AG09309 (cell line): ENCODE measurements around the gene NR2F1.
A peak's percentile ranks its signal among the peaks of the same experiment; 100 is the strongest.

Experiments used
- DNase-seq: peaks from one replicate; pipeline ENCODE4 v3.0.0-alpha.2; 2010; ENCODE audit warnings: low read depth
- H3K4me3 ChIP-seq: 2 replicates; pipeline ENCODE4 v1.5.1; 2011; ENCODE audit warnings: mild to moderate bottlenecking, low read depth, low read length, moderate library complexity; ENCODE audit not compliant: control insufficient read depth
- TF ChIP-seq, protein P1 (sequence below): IDR thresholded peaks from 2 replicates; pipeline ENCODE4 v1.5.1; 2011; ENCODE audit warnings: mild to moderate bottlenecking, low read depth, low read length, inconsistent platforms; ENCODE audit not compliant: insufficient read depth, control insufficient read depth; ENCODE audit errors: missing control alignments

Gene NR2F1

DNA sequence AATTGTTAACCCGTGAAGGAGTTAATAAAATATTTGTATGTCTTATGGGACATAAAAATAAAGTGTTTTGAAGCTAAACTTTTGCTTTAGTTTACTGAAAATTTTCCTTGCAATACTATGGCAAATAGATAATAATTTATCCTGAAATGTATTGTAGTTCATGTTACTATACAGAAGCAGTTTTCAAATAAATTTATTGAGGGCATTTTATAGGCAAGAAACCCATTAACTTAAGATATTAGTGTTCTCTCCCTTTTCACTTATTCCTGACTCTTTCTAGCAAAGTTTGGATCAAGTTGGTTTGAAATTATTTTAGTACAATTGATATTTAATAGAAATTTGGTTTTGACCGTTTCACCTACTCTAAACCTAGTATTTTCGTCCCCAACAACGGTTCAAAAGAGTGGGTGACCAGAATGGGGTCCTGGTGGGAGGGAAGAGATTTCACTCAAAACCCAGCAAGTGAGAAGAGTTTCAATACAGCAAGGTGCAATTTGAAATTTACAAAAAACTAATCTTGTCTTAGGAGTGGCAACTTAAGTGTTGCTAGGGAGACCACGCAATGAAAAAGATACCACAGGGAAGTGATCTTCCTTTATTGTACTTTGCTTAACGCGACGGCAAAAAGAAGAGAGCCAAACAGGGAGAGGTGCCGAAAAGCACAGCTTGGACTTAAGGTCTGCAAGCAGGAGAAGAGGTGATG lies 28.4 kb downstream of the NR2F1 start:
- no peak overlapping the region for H3K4me3 ChIP-seq
- TF ChIP-seq, protein P1, sequence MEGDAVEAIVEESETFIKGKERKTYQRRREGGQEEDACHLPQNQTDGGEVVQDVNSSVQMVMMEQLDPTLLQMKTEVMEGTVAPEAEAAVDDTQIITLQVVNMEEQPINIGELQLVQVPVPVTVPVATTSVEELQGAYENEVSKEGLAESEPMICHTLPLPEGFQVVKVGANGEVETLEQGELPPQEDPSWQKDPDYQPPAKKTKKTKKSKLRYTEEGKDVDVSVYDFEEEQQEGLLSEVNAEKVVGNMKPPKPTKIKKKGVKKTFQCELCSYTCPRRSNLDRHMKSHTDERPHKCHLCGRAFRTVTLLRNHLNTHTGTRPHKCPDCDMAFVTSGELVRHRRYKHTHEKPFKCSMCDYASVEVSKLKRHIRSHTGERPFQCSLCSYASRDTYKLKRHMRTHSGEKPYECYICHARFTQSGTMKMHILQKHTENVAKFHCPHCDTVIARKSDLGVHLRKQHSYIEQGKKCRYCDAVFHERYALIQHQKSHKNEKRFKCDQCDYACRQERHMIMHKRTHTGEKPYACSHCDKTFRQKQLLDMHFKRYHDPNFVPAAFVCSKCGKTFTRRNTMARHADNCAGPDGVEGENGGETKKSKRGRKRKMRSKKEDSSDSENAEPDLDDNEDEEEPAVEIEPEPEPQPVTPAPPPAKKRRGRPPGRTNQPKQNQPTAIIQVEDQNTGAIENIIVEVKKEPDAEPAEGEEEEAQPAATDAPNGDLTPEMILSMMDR = no peak
- no peak for DNase-seq

DNA sequence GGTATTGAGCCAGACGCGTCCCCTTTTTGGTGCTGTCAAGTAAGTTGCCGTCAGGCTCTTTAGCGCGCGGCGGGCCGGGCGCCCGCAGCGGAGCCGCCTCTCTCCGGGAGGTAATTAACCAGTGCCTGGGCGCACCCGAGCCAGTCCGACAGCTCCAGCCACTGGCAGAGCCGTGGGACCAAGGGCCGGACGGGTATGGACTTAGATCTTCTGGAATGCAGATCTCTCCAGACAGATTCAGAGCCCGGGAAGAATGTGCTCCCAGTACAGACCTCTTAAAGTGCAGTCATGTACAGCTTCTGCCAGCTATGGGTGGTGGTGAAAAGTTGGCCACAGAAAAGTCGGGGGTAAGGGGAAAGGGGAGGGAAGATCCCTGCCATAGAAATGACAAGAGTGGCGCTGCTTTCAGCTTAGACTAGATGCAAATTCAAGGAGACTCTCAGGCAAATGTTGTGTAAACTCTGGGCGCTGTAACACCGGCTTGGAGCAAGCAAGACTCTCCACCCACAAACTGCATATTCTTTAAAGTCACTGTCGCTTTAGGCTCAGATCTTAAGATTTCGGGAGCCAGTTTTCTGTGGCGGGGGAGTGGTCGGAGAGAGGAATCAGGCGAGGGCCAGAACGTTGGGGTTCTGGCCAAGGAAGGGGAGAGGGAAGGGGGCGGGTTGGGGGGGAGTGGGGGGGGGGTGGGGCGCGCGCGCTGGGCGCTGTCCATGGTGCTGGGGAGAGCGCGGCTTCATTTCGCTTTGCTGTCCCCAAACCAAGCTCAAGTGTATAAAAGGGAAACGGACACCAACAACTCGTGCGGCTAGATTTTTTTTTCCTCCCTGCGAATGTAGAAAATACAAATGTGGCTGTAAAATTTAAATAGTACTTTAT lies 29.2 kb downstream of the NR2F1 start:
- no peak for DNase-seq
- H3K4me3 ChIP-seq = no peak overlapping the region; the same call in 1 of the 2 replicates
- TF ChIP-seq, protein P1 = no peak

DNA sequence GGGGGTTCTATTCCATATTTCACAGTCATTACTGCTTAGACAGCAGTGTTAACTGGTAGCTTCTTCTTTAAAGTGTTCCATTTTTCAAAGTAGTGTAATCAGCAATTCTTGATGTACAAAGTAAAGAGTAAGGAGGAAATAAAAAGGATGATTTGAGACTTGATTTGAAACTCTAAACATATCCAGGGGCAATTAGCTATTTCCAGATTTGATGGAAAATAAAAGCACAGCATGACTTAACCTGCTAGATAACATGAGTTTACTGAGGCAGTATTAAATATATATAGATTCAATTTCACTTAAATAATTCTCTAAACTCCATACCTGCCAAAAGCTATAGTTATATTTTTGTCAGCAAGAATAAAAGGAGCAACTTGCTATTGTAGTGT lies 29.8 kb downstream of the NR2F1 start:
- TF ChIP-seq, protein P1 = no peak

DNA sequence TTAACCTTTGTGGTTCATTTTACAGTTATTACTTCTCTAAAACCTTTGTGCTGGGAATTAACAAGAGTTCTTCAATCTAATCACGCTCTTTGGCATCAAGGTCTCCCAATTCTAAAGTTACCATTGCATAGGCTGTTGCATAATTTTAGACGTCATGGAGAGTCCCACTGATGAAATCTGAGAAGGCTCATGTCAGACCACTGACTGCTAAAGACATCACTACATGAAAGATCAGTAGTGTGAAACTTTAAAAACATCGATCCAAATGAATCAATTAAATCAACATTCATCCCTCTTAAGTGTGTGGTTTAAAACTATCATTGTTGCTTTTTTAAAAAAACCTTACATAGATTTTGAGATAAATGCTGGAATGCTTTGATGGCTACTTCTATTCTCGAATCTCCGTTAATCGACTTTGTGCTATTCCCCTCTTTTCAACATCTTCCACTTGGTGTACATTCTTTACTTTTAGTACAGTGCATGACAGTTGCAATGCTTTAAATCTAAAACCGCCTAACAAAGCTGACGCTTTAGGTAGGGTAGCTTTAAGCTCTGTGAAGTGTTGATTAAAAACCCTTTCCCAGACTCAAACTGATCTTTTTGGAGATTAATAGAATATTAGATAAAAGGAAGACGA lies 33.6 kb downstream of the NR2F1 start:
- TF ChIP-seq, protein P1 = no peak
- H3K4me3 ChIP-seq = no peak overlapping the region
- no peak for DNase-seq

More for the DNA sequence above, 29.8 kb downstream of the NR2F1 start:
- H3K4me3 ChIP-seq = no peak overlapping the region
- DNase-seq = no peak

DNA sequence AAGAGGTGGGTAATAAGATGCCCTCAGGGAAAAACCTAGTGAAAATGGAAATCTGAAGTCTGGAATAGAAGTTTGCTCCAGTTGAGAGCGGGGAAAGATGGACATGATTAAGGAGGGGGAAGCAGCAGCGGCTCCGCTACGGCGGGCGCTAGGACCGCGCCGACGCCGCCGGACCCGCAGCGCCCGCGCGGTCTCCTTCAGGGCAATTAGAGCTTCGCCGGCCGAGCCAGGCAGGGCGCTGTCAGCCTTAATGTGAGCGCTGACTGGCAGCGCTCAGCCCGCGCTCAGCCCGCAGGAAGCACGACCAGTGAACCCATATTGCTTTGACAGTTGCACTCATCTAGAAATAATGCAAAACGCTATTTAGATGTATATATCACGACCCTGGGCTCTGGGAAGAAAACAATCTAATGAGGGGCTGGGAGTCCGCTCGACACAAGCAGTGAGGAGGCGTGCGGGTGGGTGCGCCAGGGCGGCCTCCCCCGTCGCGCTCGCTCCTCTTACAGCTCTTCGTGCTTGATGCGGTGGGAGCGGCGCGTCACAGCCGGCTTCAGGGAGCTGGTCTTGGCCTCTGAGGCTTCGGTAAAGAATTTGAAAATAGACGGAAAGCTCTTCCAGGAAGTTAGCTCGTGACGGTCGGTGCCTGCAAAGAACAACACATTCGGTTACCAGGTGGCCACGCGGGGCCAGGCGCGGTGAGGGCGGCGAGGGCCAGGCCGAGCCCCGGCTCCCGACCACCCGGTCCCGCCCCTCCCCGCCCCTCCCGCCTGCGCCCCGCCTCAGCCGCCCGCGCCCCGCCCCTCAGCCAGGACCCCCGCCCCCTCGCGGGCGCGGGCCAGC lies 37.7 kb downstream of the NR2F1 start:
- H3K4me3 ChIP-seq = peak overlapping the region; percentile 58
- DNase-seq = no peak
- TF ChIP-seq, protein P1 = no peak

DNA sequence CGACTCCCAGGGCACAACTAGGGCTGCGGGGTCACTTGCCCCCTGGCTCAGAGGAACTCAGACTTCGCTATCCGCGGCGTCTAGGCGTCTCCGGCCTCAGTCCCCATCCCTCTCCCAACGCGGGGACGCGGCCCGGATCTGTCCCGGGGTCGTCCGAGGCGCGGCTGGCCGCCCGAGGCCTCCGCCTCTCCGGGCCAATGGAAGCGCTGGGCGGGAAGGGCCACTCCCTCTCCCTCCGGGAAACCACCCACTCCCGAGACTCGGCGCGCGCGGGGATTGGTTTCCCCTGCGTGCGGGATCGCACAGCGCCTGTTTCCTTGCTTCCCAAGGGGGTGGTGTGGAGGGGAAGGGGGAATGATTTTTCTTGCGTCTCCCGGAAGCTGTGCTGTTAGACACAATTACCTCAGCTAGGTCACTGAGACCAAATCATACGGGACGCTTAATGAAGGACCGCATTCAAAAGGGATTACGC lies 38.3 kb downstream of the NR2F1 start:
- peak overlapping the region; percentile 58 for H3K4me3 ChIP-seq
- TF ChIP-seq, protein P1 = no peak
- DNase-seq = no peak
